CD4-positive, alpha-beta T cell treated with Interleukin-1 beta for 1 hour (primary cell): ENCODE data around the gene SRPK3.
"Not testable (repeated sequence)": the region's sequence is repeated elsewhere in the genome, so short reads cannot be mapped to it uniquely, and the experiment has no call there.

Experiments
- DNase-seq, 2 donors: peaks; one replicate each; pipeline ENCODE4 v3.0.0-alpha.2; 2020 to 2022

Gene SRPK3, protein sequence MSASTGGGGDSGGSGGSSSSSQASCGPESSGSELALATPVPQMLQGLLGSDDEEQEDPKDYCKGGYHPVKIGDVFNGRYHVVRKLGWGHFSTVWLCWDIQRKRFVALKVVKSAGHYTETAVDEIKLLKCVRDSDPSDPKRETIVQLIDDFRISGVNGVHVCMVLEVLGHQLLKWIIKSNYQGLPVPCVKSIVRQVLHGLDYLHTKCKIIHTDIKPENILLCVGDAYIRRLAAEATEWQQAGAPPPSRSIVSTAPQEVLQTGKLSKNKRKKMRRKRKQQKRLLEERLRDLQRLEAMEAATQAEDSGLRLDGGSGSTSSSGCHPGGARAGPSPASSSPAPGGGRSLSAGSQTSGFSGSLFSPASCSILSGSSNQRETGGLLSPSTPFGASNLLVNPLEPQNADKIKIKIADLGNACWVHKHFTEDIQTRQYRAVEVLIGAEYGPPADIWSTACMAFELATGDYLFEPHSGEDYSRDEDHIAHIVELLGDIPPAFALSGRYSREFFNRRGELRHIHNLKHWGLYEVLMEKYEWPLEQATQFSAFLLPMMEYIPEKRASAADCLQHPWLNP

DNA sequence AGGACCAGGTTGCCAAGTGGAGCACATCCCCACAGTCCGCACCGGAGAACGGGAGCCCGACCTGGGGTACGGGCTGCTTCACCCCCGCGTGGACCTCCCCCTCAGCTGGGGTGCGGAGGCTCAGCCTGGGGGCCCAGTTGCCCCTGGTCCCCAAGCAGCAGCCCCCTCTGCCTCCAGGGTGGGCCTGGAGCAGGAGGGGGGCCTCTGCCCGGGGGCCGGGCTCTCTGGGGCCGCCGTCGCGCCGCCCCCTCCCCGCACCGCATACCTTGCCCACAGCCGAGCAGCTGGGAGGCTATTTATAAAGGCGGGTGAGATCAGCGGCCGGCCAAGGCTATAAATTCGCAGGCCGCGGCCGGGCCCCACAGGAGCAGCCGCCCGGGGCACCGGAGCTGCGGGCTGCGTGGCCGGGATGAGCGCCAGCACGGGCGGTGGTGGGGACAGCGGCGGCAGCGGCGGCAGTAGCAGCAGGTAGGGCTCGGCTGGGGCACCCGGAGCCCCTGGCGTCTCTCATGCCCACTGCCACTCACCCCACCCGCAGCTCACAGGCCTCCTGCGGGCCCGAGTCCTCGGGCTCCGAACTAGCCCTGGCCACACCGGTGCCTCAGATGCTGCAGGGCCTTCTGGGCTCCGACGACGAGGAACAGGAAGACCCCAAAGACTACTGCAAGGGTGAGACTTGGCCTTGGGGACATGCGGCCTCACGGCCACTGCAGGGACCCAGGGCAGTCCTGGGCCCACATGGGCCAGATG is at the start of gene SRPK3:
TSS of gene SRPK3 (plus strand) at position 364 of the 750 bp plus-strand sequence. CDS start at position 410, 46 bp downstream.
- DNase-seq: no peak

DNA sequence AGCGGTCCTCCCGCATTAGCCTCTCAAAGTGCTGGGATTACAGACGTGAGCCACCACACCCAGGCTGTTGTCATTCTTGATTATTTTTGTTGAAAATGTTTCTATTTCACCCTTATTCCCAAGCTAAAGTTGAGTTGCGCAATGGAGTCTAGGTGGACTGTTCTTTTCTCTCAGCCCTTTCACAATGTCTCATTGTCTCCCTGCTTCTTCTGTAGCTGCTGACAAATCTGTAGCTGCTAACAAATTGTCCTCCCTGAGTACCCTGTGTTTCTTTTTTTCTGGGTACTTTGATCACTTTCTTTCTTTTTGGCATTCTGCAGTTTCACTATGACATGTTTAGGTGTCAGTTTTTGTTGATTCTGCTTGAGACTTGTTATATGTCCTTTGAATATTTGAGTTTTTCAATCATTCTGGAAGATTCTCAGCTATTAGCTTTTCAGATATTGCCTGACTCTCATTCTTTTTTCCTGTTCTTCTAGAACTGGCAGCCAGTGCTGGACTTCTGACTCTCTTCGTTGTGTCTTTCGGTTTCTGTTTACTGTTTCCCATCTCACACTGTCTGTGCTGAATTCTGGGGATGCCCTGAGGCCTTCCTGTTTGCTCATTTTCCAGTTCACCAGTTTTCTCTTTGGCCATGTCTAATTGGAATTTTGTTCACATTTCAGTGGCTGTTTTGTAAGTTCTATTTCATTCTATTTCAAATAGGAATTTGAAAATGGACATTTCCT is 49.6 kb upstream of the SRPK3 start:
- DNase-seq: no peak

DNA sequence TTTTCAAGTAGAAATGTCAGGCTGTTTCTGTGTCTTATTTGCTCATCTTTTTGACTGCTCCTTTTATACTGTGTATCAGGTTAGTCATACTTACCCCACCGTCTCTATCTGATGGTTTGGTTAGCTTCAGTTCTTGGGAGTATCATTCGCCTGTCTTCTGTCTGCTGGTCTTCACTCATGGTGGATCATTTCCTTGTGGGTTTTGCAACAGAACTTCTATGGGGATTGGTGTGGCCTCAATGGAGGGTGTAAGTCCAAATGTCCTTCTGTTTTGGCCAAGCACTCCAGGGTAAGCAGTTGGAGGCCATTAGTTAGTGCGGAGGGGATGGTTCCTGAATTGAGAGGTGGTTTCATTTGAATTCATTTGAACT is 49.0 kb upstream of the SRPK3 start:
- DNase-seq: no peak

DNA sequence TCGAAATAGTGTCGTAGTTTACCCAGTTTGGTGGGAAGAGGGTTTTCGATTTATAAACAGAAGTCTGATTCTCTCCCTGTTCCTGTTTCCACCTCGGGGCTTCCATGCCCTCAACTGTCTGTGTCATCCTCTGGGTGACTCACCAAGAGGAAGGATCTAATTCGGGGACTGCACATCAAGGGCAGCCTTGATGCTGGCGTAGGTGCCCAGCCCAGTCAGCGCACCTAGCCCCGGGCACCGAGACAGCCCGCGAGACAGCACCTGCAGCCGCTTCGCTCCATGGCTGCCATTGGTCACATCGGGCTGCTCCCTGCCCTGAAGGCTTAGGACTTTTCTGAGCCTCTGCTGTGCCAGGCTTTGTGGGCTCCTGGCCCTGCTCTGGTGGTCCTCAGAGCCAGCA is 48.4 kb upstream of the SRPK3 start:
- DNase-seq: peak in 1 of 2 donors; percentile 38

DNA sequence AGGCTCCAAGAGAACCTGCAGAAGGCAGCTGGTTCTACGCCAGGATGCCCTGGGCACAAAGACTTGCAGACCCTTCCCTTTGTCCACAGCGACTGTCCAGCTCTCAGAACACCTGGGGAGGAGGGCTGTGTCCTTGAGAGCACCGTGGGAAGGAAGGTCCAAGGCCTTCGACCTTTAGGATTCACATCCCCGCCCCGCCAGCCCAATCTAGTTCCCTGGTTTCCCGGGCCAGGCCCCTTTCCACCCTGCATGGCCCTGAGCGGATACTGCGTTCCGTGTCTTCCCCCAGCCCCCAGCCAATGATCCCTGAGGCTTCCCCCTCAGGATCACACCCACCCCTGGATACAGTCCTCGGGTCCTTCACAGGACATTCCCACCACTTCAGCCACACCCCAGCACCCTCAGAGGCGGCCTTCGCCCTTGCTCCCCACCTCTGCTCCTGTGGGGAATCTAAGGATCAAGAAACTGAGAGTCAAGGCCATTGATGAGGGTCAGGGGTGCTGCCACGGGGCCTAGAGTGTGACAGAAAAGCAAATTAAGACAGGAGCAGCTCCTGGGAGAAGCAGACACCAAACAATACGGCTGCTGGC is 47.1 kb upstream of the SRPK3 start:
- no peak for DNase-seq

DNA sequence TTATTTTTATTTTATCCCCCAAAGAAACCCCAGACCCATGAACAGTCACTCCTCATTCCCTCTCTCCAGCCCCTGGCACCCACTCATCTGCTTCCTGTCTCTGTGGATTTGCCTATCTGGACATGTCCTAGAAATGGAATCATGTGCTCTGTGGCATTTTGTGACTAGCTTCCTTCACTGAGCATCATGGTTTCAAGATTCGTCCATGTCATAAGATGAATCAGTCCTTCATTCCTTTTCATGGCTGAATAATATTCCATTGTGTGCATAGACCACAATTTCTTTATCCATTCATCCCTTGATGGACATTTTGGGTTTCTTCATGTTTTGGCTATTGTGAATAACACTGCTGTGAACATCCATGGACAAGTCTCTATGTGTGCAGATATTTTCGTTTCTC is 46.0 kb upstream of the SRPK3 start:
- DNase-seq: no peak

DNA sequence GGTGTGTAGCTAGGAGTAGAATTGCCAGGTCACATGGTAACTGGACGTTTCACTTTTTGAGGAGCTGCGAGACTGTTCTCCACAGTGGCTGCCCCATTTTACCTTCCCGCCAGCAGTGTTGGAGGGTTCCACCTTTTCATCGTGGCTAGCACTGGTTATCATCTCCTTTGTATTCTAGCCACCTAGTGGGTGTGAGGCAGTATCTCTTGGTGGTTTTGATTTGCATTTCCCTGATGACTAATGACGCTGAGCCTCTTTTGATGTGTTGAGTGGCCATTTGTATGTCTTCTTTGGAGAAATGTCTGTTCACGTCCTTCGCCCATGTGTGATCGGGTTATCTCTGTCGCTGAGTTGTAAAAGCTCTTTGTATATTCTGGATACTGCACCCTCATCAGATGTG is 45.6 kb upstream of the SRPK3 start:
- peak in 1 of 2 donors; percentile 38 for DNase-seq

DNA sequence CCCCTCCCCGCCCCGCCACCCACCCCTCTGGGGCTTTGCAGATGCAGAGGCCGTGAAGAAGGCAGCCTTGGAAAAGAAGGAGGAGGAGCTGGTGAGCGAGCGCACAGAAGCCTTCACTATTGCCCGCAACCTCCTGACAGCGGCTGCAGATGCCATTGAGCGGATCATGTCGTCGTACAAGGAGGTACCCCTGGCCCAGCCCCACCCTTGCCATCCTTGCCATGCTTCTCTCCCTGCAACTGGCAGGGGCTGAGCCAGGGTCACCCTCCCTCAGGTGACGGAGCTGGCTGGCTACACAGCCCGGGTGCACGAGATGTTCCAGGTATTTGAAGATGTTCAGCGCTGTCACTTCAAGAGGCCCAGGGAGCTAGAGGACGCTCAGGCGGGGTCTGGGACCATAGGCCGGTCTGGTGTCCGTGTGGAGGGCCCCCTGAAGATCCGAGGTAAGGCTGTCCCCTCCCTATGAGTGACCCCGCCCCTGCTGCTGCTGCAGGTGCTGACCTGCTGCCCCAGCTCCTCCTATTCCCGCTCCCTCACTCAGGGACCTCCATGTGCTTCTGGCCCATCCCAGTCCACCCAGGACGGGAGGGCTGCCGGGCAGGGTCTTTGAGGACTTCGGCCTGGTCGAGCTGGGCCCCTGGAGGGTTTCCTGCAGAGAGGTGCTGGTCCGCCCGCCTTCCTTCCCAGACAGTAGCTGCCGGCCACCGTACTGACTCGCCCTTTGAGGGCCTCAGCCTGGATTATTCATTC is 44.6 kb upstream of the SRPK3 start:
- DNase-seq: no peak

DNA sequence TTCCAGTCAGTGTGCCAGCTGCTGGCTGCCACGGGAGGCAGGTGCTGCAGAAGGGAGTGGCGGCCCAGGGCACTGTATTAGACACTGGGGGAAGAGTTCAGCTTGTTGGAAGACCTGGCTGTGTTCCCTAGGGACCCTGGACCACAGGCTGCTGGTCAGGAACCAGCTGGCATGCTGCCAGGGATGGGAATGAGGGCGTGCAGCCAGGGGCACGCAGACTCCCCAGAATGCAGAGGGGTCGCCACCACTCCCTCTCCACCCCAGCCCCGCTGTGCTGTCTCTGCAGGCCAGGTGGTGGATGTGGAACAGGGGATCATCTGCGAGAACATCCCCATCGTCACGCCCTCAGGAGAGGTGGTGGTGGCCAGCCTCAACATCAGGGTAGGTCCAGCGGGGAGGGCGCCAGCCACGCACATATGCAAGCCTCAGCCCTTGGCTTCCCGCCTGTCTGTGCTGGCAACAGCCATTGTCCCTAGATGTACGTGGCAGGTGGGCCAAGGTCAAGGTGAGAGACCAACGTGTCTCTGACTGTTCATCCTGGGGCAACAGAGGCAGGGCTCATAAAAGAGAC is 43.9 kb upstream of the SRPK3 start:
- DNase-seq: no peak

DNA sequence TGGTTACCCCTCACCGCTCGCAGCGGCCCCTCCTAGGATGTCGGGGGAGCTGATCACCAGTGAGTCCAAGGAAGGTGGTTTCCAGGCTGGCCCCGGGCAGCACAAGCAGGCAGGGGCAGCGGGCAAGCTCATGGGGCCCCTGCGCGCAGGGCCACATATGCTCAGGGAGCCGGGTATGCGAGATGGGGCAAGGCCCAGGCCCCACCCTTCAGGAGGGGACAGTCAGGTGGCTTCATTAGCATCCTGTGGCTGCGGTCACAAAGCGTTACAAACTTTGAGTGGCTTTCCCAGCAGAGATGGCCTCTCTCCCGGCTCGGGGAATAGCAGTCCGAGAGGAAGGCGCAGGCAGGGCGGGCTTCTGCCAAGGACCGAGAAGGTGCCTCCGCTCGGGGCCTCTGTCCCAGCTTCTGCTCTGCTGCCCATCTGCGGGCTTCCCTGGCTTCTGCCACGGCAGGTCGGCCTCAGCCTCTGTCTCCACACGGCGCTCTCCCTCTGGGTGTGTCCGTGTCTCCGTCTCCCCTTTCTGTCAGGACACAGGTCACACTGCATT is 42.7 kb upstream of the SRPK3 start:
- no peak for DNase-seq

DNA sequence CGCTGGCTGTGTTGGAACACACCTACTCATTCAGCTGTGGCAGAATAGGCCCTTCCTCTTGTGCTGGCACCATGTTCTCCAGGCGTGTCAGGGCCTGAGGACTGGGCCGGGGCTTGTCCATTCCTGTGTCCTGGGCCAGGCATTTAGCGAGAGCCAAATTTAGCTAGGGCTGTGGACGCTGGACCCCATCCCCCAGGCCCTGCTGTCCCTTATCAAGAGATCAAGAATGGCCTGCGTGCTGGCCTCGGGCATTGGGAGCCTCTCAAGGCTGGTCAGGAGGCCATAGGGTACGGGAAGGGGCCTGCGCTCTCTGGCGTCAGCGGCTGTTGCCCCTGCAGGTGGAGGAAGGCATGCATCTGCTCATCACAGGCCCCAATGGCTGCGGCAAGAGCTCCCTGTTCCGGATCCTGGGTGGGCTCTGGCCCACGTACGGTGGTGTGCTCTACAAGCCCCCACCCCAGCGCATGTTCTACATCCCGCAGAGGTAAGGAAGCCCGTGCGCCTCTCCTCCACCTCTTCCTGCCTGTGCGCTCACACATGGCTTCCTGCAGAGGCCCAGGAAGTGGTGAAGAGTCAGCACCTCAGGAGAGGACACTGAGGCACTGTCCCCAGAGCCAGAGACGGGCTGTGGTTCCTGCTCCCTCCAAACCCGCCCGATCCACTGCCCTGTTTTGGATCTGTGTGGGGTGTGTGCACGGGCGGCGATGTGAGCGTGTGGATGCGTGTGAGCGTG is 40.9 kb upstream of the SRPK3 start:
- DNase-seq: no peak

DNA sequence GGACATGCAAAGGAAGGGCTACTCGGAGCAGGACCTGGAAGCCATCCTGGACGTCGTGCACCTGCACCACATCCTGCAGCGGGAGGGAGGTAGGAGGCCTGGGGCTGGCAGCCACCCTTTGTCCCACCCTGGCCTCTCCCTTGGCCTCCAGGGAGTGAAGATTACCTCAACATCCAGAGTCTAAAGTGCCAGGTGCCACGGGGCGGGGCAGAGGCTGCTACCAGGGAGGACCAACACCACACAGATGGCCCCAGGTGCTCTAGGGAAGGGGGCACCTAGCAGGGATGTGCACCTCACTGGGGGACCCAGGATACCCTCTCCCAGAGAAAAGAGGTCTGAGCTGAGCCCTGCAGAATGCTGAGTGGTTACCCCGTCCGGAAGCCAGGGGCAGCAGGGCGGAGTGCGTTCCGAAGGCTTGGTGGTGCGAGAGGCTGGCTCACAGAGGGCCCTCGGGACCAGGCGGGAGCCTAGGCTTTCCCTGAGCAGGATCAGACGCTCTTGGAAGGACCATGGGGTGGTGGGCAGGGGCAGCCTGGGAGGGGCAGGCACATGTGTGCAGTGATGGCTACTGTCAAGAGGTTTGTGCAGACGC is 40.1 kb upstream of the SRPK3 start:
- DNase-seq: no peak

DNA sequence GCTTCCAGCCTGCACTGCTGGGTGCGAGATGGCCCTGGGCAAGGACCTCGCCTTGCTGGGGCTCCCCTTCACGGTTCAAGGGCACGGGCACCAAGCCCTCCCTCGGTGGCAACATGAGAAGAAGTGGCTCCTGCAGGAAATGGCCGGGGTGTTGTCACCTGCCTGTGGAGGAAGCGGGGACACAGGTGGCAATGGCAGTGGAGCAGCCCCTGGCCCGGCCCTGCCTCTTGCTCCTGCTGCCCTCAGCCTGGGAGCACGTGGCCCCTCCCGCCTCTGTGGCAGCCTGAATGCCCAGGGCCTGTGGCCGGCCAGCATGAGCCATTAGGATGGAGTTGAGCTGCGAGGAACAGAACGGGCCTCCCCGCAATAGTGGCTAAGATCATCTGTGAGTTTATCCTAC is 39.4 kb upstream of the SRPK3 start:
- no peak for DNase-seq

DNA sequence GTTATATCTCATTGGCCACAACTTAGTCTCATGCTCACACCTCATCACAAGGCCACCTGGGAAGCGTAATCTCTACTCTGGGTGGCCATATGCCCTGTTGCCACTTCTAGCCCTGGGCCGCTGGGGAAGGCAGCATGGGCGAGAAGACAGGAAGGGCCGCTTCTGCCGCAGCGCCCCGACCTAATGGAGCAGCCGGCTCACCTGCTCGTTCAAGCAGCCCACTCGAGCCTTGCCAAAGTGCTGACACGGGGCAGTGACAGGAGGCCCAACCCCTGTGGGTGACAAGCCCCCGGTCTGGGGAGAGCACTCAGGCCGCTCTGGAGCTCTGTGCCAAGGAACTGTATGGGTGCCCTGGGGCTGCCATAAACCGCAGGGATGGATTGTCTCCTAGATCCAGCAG is 38.7 kb upstream of the SRPK3 start:
- not testable (repeated sequence) for DNase-seq

DNA sequence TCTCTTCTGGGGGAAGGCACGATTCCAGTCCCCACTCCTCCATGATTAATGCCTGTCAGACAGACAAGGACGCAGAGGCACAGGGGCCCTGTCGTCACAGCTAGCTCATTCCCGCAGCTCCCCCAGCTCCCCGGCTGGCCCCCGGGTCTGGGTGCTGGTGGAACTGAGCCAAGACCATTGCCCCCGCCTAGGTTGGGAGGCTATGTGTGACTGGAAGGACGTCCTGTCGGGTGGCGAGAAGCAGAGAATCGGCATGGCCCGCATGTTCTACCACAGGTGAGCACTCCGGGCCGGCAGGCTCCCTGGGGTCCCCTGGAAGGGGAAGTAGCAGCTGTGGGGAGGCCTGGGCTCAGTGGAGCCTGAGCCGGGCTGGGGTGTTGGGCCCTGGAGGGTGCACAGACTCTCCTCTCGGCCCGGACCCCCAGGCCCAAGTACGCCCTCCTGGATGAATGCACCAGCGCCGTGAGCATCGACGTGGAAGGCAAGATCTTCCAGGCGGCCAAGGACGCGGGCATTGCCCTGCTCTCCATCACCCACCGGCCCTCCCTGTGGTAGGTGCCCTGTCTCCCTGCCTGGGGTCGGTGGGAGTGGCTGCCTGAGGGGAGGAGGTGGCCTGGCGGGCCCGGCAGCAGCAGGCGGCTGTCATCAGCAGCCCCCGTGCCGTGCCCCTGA is 37.9 kb upstream of the SRPK3 start:
- DNase-seq: not testable (repeated sequence)

DNA sequence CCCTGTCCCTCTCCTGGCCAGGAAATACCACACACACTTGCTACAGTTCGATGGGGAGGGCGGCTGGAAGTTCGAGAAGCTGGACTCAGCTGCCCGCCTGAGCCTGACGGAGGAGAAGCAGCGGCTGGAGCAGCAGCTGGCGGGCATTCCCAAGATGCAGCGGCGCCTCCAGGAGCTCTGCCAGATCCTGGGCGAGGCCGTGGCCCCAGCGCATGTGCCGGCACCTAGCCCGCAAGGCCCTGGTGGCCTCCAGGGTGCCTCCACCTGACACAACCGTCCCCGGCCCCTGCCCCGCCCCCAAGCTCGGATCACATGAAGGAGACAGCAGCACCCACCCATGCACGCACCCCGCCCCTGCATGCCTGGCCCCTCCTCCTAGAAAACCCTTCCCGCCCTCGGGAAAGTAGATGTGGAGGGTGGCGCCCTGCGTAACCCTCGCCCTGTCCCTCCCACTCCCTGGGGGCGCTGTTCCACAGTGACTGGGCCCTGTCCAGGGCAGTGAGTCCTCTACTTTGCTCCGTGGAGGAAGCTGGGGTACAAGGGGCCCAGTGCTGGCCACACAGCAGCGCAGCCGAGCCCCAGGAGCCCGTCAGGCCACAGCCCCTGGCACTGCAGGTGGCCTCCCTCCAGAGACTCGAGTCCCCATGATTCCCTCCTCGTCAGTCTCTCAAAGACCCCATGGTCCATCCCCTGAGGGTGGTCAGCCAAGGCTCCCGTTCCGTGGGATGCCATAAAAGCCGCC is 37.2 kb upstream of the SRPK3 start:
- not testable (repeated sequence) for DNase-seq

DNA sequence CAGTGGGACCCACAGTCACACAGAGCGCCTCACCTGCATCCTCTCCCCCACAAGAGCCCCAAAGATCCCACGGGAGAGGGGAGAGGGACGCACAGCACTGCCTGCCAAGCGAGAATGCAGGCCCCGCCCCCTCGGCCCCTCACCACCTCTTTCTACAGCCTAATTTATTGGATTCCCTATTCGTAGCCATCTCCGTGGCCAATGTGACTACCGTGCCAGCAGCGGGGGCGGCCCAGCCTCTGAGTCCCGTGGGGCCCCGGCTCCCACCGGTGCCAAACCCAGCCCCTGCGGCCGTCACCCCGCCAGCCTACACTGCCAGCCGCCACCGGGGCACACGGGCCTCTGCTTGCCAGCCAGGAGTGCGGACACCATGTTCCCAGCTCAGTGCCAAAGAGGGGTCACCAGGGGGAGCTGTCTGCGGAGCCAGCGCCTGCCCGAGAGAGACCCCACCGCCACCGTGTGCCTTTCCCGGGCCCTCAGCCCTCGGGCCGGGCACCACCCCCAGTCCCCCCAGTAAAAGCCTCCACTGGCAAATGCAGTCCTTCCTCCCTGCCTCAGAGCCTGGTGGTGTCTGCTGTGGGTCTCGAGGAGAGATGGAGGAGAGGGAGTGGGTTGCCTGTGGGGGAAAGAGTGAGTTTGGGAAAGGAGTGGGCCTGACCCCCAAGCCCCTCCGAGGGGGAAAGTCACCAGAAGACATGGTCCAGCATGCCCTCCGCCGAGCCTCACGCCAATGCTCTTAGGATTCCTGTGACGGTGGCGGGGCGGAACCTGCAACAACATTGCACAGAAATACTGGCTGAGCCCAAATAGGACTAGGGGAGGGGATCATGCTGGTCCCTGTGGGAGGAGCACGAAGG is 36.4 kb upstream of the SRPK3 start:
- DNase-seq: no peak

DNA sequence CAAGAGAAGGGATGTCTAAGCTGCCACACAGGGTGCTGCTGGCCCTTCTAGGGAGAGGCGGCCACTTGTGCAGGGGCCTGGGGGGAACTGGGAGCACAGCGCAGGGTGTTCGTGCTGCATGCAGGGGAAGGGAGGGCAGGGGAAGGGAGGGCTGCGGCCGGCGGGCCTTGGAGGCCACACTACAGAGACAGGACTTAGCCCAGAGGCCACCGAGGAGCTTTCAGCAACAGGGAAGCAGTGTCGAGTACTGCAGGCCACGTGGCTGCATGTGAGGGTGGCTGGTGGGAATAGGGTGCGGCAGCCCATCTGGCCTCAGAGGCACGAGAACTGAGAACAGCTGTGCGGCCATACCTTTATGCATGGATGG is 35.8 kb upstream of the SRPK3 start:
- not testable (repeated sequence) for DNase-seq
